Measurements from ENCODE around the gene SLC6A5.

The SLC6A5 gene

GRCh38 chr11:20621679-20622078 is 22.3 kb downstream of the SLC6A5 start:
- TF ChIP-seq, protein P1, sequence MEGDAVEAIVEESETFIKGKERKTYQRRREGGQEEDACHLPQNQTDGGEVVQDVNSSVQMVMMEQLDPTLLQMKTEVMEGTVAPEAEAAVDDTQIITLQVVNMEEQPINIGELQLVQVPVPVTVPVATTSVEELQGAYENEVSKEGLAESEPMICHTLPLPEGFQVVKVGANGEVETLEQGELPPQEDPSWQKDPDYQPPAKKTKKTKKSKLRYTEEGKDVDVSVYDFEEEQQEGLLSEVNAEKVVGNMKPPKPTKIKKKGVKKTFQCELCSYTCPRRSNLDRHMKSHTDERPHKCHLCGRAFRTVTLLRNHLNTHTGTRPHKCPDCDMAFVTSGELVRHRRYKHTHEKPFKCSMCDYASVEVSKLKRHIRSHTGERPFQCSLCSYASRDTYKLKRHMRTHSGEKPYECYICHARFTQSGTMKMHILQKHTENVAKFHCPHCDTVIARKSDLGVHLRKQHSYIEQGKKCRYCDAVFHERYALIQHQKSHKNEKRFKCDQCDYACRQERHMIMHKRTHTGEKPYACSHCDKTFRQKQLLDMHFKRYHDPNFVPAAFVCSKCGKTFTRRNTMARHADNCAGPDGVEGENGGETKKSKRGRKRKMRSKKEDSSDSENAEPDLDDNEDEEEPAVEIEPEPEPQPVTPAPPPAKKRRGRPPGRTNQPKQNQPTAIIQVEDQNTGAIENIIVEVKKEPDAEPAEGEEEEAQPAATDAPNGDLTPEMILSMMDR (IDR thresholded peaks at IDR 0.05; ENCODE audit: low read length) = no peak
- no peak for TF ChIP-seq EZH2 (IDR thresholded peaks at IDR 0.05; ENCODE audit: borderline replicate concordance, low read length)
- no peak overlapping the region for H3K27ac ChIP-seq (ENCODE audit: low read depth, low read length, poor library complexity, severe bottlenecking)

GRCh38 chr11:20623252-20623651 is 23.8 kb downstream of the SLC6A5 start:
- Histone ChIP-seq H3K79me2 (ENCODE audit: insufficient read depth, low read length) (no peaks in the 10 kb centered on the region), H3K4me2 (ENCODE audit: low read length) (no peak overlapping the region), H2AFZ (ENCODE audit: low read length) (no peak overlapping the region), H3K4me1 (ENCODE audit: insufficient read depth, low read length, severe bottlenecking) (no peaks in the 10 kb centered on the region), H3K27me3 (ENCODE audit: insufficient read depth, low read length) (no peaks in the 10 kb centered on the region), H3K9me3 (ENCODE audit: low read length) (no peaks in the 10 kb centered on the region), H3K9me2 (ENCODE audit: low read depth, low read length) (no peaks in the 10 kb centered on the region), H3K9ac (ENCODE audit: low read length) (no peak overlapping the region), H3K36me3 (ENCODE audit: insufficient read depth, low read length) (no peaks in the 10 kb centered on the region), H3K4me3 (ENCODE audit: low read depth, low read length, poor library complexity, severe bottlenecking) (no peak overlapping the region), H3K27ac (ENCODE audit: low read depth, low read length, poor library complexity, severe bottlenecking) (no peak overlapping the region), H3F3A (ENCODE audit: insufficient read depth, low read length) (no peaks in the 10 kb centered on the region), H4K20me1 (ENCODE audit: insufficient read depth, low read length) (no peaks in the 10 kb centered on the region)
- TF ChIP-seq, protein P1 (IDR thresholded peaks at IDR 0.05; ENCODE audit: low read length) = no peak
- no peak for TF ChIP-seq EZH2 (IDR thresholded peaks at IDR 0.05; ENCODE audit: borderline replicate concordance, low read length)

More at GRCh38 chr11:20621679-20622078, 22.3 kb downstream of the SLC6A5 start:
- Histone ChIP-seq H3K36me3 (ENCODE audit: insufficient read depth, low read length) (no peaks in the 10 kb centered on the region), H3K4me2 (ENCODE audit: low read length) (no peak overlapping the region), H3K9ac (ENCODE audit: low read length) (no peak overlapping the region), H3K9me3 (ENCODE audit: low read length) (no peaks in the 10 kb centered on the region), H3K4me1 (ENCODE audit: insufficient read depth, low read length, severe bottlenecking) (no peaks in the 10 kb centered on the region), H4K20me1 (ENCODE audit: insufficient read depth, low read length) (no peaks in the 10 kb centered on the region), H3F3A (ENCODE audit: insufficient read depth, low read length) (no peaks in the 10 kb centered on the region), H3K9me2 (ENCODE audit: low read depth, low read length) (no peaks in the 10 kb centered on the region), H3K79me2 (ENCODE audit: insufficient read depth, low read length) (no peaks in the 10 kb centered on the region), H3K27me3 (ENCODE audit: insufficient read depth, low read length) (no peaks in the 10 kb centered on the region; the same call in 1 of the 2 replicates), H3K4me3 (ENCODE audit: low read depth, low read length, poor library complexity, severe bottlenecking) (no peak overlapping the region), H2AFZ (ENCODE audit: low read length) (no peak overlapping the region)

GRCh38 chr11:20626279-20626678 is 26.9 kb downstream of the SLC6A5 start:
- Histone ChIP-seq H3K4me1 (ENCODE audit: insufficient read depth, low read length, severe bottlenecking) (no peaks in the 10 kb centered on the region), H3K9me2 (ENCODE audit: low read depth, low read length) (no peaks in the 10 kb centered on the region), H3K27me3 (ENCODE audit: insufficient read depth, low read length) (0 out of 2 replicates have a peak, but pooled peaks cover 3% of the 10 kb centered on the region), H3K9ac (ENCODE audit: low read length) (no peak overlapping the region), H4K20me1 (ENCODE audit: insufficient read depth, low read length) (no peaks in the 10 kb centered on the region), H3K4me2 (ENCODE audit: low read length) (no peak overlapping the region), H3K36me3 (ENCODE audit: insufficient read depth, low read length) (no peaks in the 10 kb centered on the region), H3K79me2 (ENCODE audit: insufficient read depth, low read length) (no peaks in the 10 kb centered on the region), H2AFZ (ENCODE audit: low read length) (no peak overlapping the region), H3K4me3 (ENCODE audit: low read depth, low read length, poor library complexity, severe bottlenecking) (no peak overlapping the region), H3F3A (ENCODE audit: insufficient read depth, low read length) (no peaks in the 10 kb centered on the region), H3K27ac (ENCODE audit: low read depth, low read length, poor library complexity, severe bottlenecking) (no peak overlapping the region), H3K9me3 (ENCODE audit: low read length) (no peaks in the 10 kb centered on the region)
- TF ChIP-seq, protein P1 (IDR thresholded peaks at IDR 0.05; ENCODE audit: low read length) = no peak

Data from OCI-LY1 (cell line).